HepG2 (cell line): ENCODE data around the gene PSMG4.

Experiments used
- EP300 ChIP-seq, 3 experiments: sonication (generic) in 1 of 3; formaldehyde crosslinking in 1 of 3; IDR thresholded peaks; 2 replicates each; pipeline versions ENCODE4 v1.5.1 to v1.6.1; 2011 to 2020; ENCODE audit warnings: low read depth in 2 of 3, low read length in 2 of 3, borderline replicate concordance in 1 of 3, improper control_type of control experiment in 1 of 3, mild to moderate bottlenecking in 1 of 3, missing genetic modification reagents in 1 of 3, moderate library complexity in 1 of 3
- GTF2F1 ChIP-seq: fragments of 150-350 bp; IDR thresholded peaks from 2 replicates; pipeline ENCODE4 v1.6.1; 2014; ENCODE audit warnings: low read length
- HHEX ChIP-seq: IDR thresholded peaks from 2 replicates; pipeline ENCODE4 v1.6.1; 2016; ENCODE audit warnings: control low read depth
- HNF4G ChIP-seq, 2 experiments: sonication (generic) in 1 of 2; formaldehyde crosslinking in 1 of 2; IDR thresholded peaks; 2 replicates each; pipeline versions ENCODE4 v1.4.0 to v1.6.1; 2011 to 2020; ENCODE audit warnings: borderline replicate concordance in 2 of 2, low read depth in 2 of 2, mild to moderate bottlenecking in 2 of 2, low read length in 1 of 2, missing genetic modification reagents in 1 of 2, moderate library complexity in 1 of 2
- HNRNPUL1 ChIP-seq: fragments of 200-400 bp; formaldehyde crosslinking; IDR thresholded peaks from 2 replicates; pipeline ENCODE4 v1.6.1; 2017; ENCODE audit warnings: low read depth, mild to moderate bottlenecking, low read length, moderate library complexity
- POLR2A ChIP-seq, 2 experiments: IDR thresholded peaks; 2 replicates each; pipeline ENCODE4 v1.6.1; 2011; ENCODE audit warnings: low read depth in 2 of 2, low read length in 2 of 2, mild to moderate bottlenecking in 1 of 2, moderate library complexity in 1 of 2; ENCODE audit not compliant: insufficient read depth in 1 of 2
- RARG ChIP-seq: sonication (generic); formaldehyde crosslinking; IDR thresholded peaks from 2 replicates; pipeline ENCODE4 v1.4.0; 2020; ENCODE audit warnings: low read depth, mild to moderate bottlenecking, missing genetic modification reagents
- SALL2 ChIP-seq: sonication (generic); formaldehyde crosslinking; IDR thresholded peaks from 2 replicates; pipeline ENCODE4 v1.8.1; 2023; ENCODE audit warnings: mild to moderate bottlenecking, missing genetic modification reagents, inconsistent platforms
- ZNF274 ChIP-seq: sonication (generic); formaldehyde crosslinking; IDR thresholded peaks from 2 replicates; pipeline ENCODE4 v1.5.1; 2020; ENCODE audit warnings: mild to moderate bottlenecking, missing genetic modification reagents
- ZNF737 ChIP-seq: sonication (generic); formaldehyde crosslinking; IDR thresholded peaks from 2 replicates; pipeline ENCODE4 v1.5.0; 2020; ENCODE audit warnings: missing genetic modification reagents, mild to moderate bottlenecking, borderline replicate concordance
- ZNF792 ChIP-seq: IDR thresholded peaks from 2 replicates; pipeline ENCODE4 v1.6.1; 2016
- TF ChIP-seq, protein P1 (sequence below): sonication (generic); formaldehyde crosslinking; IDR thresholded peaks from 2 replicates; pipeline ENCODE4 v1.5.0; 2020; ENCODE audit warnings: missing genetic modification reagents, mild to moderate bottlenecking, borderline replicate concordance
- TF ChIP-seq, protein P2 (sequence below), 2 experiments: fragments of 450-650 bp in 1 of 2; sonication (generic) in 1 of 2; formaldehyde crosslinking; IDR thresholded peaks; 2 replicates each; pipeline versions ENCODE4 v1.5.0 to v1.8.0; 2020 to 2022; ENCODE audit warnings: mild to moderate bottlenecking in 1 of 2, missing genetic modification reagents in 1 of 2

DNA sequence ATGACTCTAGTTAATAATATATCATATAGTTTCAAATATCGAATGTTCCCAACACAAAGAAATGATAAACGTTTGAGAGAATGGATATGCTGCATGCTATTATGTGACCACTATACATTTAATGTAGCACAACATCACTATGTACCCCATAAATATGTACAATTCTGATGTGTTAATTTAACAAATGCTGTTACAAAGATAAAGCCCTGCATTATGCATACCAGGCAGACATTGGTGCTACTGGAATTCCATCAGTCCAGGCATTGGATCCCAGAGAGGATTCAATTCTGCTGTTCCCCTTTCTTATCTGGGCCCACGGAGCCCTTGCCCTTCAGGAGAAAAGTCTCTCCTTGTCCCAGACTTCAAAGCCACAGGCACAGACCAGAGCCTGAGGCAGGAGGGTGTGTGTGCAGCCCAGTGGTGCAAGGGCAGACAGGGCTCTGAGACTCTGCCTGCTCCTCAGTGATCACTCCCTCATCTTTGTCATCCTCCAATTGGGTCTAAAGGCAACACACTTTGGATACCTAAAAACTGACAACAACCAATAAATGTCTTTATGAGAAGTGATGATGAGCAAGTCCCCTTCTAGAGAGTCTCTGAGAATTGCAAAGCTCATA, 45.2 kb downstream of the PSMG4 start:
- TF ChIP-seq, protein P1, sequence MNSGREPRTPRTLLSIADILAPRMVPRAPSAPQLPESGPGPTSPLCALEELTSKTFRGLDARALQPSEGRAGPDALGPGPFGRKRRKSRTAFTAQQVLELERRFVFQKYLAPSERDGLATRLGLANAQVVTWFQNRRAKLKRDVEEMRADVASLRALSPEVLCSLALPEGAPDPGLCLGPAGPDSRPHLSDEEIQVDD, result no peak
- TF ChIP-seq GTF2F1, result no peak
- no peak for TF ChIP-seq ZNF737 (CRISPR knock-in tag)
- TF ChIP-seq HNRNPUL1, result no peak
- TF ChIP-seq HHEX (CRISPR knock-in tag), result no peak
- no peak for TF ChIP-seq ZNF274 (CRISPR knock-in tag)
- no peak for TF ChIP-seq EP300 (IDR thresholded peaks at IDR 0.05; ENCODE audit: low read depth in 2 of 2, low read length in 2 of 2)
- TF ChIP-seq EP300 (CRISPR knock-in tag; IDR thresholded peaks at IDR 0.05; ENCODE audit: borderline replicate concordance), result no peak
- TF ChIP-seq, protein P2, sequence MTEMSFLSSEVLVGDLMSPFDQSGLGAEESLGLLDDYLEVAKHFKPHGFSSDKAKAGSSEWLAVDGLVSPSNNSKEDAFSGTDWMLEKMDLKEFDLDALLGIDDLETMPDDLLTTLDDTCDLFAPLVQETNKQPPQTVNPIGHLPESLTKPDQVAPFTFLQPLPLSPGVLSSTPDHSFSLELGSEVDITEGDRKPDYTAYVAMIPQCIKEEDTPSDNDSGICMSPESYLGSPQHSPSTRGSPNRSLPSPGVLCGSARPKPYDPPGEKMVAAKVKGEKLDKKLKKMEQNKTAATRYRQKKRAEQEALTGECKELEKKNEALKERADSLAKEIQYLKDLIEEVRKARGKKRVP (CRISPR knock-in tag; IDR thresholded peaks at IDR 0.05), result no peak
- TF ChIP-seq HNF4G (IDR thresholded peaks at IDR 0.05; ENCODE audit: borderline replicate concordance, low read depth, low read length), result no peak
- no peak for TF ChIP-seq HNF4G (CRISPR knock-in tag; IDR thresholded peaks at IDR 0.05; ENCODE audit: borderline replicate concordance, low read depth)
- no peak for TF ChIP-seq RARG (CRISPR knock-in tag)
- TF ChIP-seq POLR2A (IDR thresholded peaks at IDR 0.05; ENCODE audit: insufficient read depth in 1 of 2, low read depth in 2 of 2, low read length in 2 of 2), result no peak
- TF ChIP-seq ZNF792, result no peak
- no peak for TF ChIP-seq SALL2 (CRISPR knock-in tag)
